ENCODE measurements around the gene ABHD15. TPM values are rescaled to one million over a fixed set of nuclear protein-coding genes. Genes with fewer than 3 reads are reported as not detected.

The ABHD15 gene
- polyA plus RNA-seq, 2 of the 4 experiments (the other 2 are of a cell fraction) = 13.5 to 15.8 TPM

DNA sequence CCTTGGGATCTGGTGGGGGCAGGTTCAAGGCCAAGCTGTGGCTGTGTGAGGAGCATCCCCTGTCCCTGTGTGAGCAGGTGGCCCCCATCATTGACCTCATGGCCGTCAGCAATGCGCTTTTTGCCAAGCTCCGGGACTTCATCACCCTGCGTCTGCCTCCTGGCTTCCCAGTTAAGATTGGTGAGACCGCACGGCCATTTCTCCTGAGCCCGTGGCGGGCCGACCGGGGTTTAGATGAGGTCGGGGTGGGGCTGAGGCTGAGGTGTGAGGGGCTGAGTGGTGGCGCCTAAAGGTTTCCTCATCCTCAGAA lies 45.2 kb upstream of the ABHD15 start (continued):
- TF ChIP-seq MAFK (IDR thresholded peaks at IDR 0.05; ENCODE audit: partially characterized antibody) (no peak), NFE2L2 (conservative IDR thresholded peaks at IDR 0.05; ENCODE audit: low read length) (no peak), HES2 (IDR thresholded peaks at IDR 0.05) (no peak), RNF2 (IDR thresholded peaks at IDR 0.05; ENCODE audit: borderline replicate concordance, low read depth) (no peak)

GRCh38 chr17:29611351-29612093 lies 44.7 kb upstream of the ABHD15 start:
- no peak overlapping the region for H3K27ac ChIP-seq
- ChIA-PET CTCF (interaction anchor here (1.1 to 23.2 kb wide), 4 partner anchors 16 to 167 kb away, joined by 3 to 447 read pairs (median 218); partner anchors contain the start of genes ABHD15, ANKRD13B and TP53I13), POLR2A (interaction anchor here (0.6 kb wide), 1 partner anchor 258 kb away, joined by 7 read pairs; no protein-coding TSS in a partner anchor)
- H3K4me2 ChIP-seq = no peak overlapping the region
- TF ChIP-seq, protein P1, sequence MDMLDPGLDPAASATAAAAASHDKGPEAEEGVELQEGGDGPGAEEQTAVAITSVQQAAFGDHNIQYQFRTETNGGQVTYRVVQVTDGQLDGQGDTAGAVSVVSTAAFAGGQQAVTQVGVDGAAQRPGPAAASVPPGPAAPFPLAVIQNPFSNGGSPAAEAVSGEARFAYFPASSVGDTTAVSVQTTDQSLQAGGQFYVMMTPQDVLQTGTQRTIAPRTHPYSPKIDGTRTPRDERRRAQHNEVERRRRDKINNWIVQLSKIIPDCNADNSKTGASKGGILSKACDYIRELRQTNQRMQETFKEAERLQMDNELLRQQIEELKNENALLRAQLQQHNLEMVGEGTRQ (IDR thresholded peaks at IDR 0.05) = no peak
- TF ChIP-seq KDM1A (IDR thresholded peaks at IDR 0.05; ENCODE audit: low read depth) (no peak), RCOR1 (IDR thresholded peaks at IDR 0.05; ENCODE audit: low read depth, low read length) (no peak), ZNF302 (CRISPR knock-in tag; IDR thresholded peaks at IDR 0.05) (no peak), HDAC2 (IDR thresholded peaks at IDR 0.05) (no peak), HOXA7 (CRISPR knock-in tag; IDR thresholded peaks at IDR 0.05) (no peak), HOXB5 (CRISPR knock-in tag; IDR thresholded peaks at IDR 0.05) (no peak), JUN (IDR thresholded peaks at IDR 0.05) (no peak), HES2 (IDR thresholded peaks at IDR 0.05) (no peak), ELK1 (IDR thresholded peaks at IDR 0.05; ENCODE audit: low read depth, low read length) (no peak), RAD21 (conservative IDR thresholded peaks at IDR 0.05 in 1 of 2, IDR thresholded peaks at IDR 0.05 in 1 of 2) (no peak)
- TF ChIP-seq, protein P2, sequence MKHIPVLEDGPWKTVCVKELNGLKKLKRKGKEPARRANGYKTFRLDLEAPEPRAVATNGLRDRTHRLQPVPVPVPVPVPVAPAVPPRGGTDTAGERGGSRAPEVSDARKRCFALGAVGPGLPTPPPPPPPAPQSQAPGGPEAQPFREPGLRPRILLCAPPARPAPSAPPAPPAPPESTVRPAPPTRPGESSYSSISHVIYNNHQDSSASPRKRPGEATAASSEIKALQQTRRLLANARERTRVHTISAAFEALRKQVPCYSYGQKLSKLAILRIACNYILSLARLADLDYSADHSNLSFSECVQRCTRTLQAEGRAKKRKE (CRISPR knock-in tag; IDR thresholded peaks at IDR 0.05; ENCODE audit: low read depth) = no peak
- no peak for DNase-seq (ENCODE audit: low read depth in 1 of 2, low spot score in 1 of 2)
- H3K4me1 ChIP-seq = peaks cover 14% of the 10 kb centered on the region
- no peak for ATAC-seq
- no peak for FAIRE-seq
- WGBS (ENCODE audit: missing lambda C conversion rate) = 95% methylated on average over 11 of the region's 11 CpGs
- no peaks in the 10 kb centered on the region for H3K9me3 ChIP-seq
- H3K4me3 ChIP-seq = no peak overlapping the region

GRCh38 chr17:29610395-29610794 lies 43.6 kb upstream of the ABHD15 start:
- DNase-seq (ENCODE audit: low read depth in 1 of 2, low spot score in 1 of 2) (no peak), ATAC-seq (no peak), FAIRE-seq (no peak)
- no peak overlapping the region for H3K27ac ChIP-seq
- ChIA-PET CTCF (interaction anchor here (0.5 to 23.2 kb wide), 4 partner anchors 14 to 294 kb away, joined by 3 to 447 read pairs (median 164); partner anchors contain the start of genes ABHD15, ANKRD13B and TP53I13), POLR2A (no interaction called here)
- 93% methylated on average over 3 of the region's 3 CpGs for WGBS (ENCODE audit: missing lambda C conversion rate)
- H3K4me1 ChIP-seq = peaks cover 9% of the 10 kb centered on the region
- no peak overlapping the region for H3K4me2 ChIP-seq
- no peak overlapping the region for H3K4me3 ChIP-seq
- TF ChIP-seq EHMT2 (IDR thresholded peaks at IDR 0.05; ENCODE audit: low read depth) = no peak
- no peak for TF ChIP-seq HOXB13 (CRISPR knock-in tag; IDR thresholded peaks at IDR 0.05; ENCODE audit: low read depth)
- no peak for TF ChIP-seq JUNB (IDR thresholded peaks at IDR 0.05)
- TF ChIP-seq POLR2AphosphoS2 (conservative IDR thresholded peaks at IDR 0.05; ENCODE audit: low read length) = no peak
- no peak for TF ChIP-seq ESRRA (IDR thresholded peaks at IDR 0.05; ENCODE audit: borderline replicate concordance, low read length)
- no peak for TF ChIP-seq ZC3H11A (IDR thresholded peaks at IDR 0.05)
- no peak for TF ChIP-seq CHD2 (IDR thresholded peaks at IDR 0.05; ENCODE audit: low read length, partially characterized antibody)
- no peak for TF ChIP-seq TFCP2L1 (CRISPR knock-in tag; IDR thresholded peaks at IDR 0.05)
- no peak for TF ChIP-seq NPAS2 (CRISPR knock-in tag; IDR thresholded peaks at IDR 0.05; ENCODE audit: borderline replicate concordance)
- TF ChIP-seq, protein P2 (CRISPR knock-in tag; IDR thresholded peaks at IDR 0.05; ENCODE audit: low read depth) = no peak
- TF ChIP-seq EP300 (IDR thresholded peaks at IDR 0.05) = no peak
- no peak for TF ChIP-seq KDM1A (IDR thresholded peaks at IDR 0.05; ENCODE audit: low read depth)
- no peak for TF ChIP-seq FOSL2 (IDR thresholded peaks at IDR 0.05)
- no peak for TF ChIP-seq FOSL2 (CRISPR knock-in tag; IDR thresholded peaks at IDR 0.05)
- no peak for TF ChIP-seq BHLHE40 (IDR thresholded peaks at IDR 0.05; ENCODE audit: low read depth, low read length)
- no peak for TF ChIP-seq KDM5A (IDR thresholded peaks at IDR 0.05)
- no peak for TF ChIP-seq PHF8 (IDR thresholded peaks at IDR 0.05; ENCODE audit: borderline replicate concordance, low read depth)
- TF ChIP-seq RFX5 (IDR thresholded peaks at IDR 0.05) = no peak
- TF ChIP-seq SMC3 (IDR thresholded peaks at IDR 0.05) = no peak
- TF ChIP-seq JUN (IDR thresholded peaks at IDR 0.05) = no peak
- TF ChIP-seq HOXA7 (CRISPR knock-in tag; IDR thresholded peaks at IDR 0.05) = no peak
- H3K9me3 ChIP-seq = no peaks in the 10 kb centered on the region

Measured in A549 (cell line).